LNCaP clone FGC (cell line): ENCODE measurements around the gene NR2E1.

ENCODE experiments used
- DNase-seq: peaks from one replicate; pipeline ENCODE4 v3.0.0-alpha.2; 2011; ENCODE audit warnings: low read depth
- H3K4me3 ChIP-seq: 2 replicates; pipeline ENCODE4 v1.5.1; 2011; ENCODE audit warnings: mild to moderate bottlenecking, low read depth, low read length, control low read depth
- TF ChIP-seq, protein P1 (sequence below): IDR thresholded peaks from 2 replicates; pipeline ENCODE4 v1.5.1; 2012; ENCODE audit warnings: mild to moderate bottlenecking; ENCODE audit not compliant: control insufficient read depth, insufficient read depth; ENCODE audit errors: extremely low read depth

The NR2E1 gene

DNA sequence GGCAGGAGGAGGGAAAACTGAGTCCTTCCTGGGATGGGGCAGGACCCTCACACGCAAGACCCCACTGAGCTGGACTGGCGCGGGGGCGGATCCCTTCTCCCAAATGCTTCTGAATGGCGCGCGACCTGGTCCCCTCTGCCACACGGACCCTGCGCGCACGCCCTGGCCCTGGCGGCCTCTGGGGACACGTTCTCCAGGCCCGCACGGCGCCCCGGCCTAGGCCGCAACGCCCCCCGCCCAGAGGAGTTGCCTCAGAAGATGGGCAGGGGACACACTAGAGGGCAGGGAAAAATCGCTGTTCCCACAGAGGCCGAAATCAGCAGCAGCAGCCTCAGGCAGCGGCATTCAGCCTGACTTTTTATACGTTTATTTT, 46.1 kb upstream of the NR2E1 start:
- no peak for DNase-seq
- TF ChIP-seq, protein P1, sequence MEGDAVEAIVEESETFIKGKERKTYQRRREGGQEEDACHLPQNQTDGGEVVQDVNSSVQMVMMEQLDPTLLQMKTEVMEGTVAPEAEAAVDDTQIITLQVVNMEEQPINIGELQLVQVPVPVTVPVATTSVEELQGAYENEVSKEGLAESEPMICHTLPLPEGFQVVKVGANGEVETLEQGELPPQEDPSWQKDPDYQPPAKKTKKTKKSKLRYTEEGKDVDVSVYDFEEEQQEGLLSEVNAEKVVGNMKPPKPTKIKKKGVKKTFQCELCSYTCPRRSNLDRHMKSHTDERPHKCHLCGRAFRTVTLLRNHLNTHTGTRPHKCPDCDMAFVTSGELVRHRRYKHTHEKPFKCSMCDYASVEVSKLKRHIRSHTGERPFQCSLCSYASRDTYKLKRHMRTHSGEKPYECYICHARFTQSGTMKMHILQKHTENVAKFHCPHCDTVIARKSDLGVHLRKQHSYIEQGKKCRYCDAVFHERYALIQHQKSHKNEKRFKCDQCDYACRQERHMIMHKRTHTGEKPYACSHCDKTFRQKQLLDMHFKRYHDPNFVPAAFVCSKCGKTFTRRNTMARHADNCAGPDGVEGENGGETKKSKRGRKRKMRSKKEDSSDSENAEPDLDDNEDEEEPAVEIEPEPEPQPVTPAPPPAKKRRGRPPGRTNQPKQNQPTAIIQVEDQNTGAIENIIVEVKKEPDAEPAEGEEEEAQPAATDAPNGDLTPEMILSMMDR: no peak
- no peak overlapping the region for H3K4me3 ChIP-seq

DNA sequence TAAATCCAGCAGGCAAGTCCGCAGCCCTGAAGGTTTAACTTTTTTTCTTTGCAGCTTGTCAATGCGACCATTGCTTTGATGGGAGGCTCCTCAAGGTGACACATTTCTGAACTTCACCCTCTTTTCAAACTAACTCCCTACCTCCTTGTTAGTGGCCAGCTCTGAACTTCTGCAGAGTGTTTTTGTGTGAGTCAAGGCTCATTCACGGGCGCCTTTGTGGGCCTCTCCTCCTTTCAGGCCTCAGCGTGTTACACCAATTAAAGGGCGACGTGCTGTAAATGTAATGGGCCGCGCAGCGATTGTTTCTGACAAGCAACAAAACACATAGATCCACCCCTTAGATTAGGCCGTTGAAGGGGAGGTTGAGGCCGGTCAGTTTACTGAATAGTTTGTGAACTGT, 45.5 kb upstream of the NR2E1 start:
- no peak for DNase-seq
- H3K4me3 ChIP-seq: no peak overlapping the region
- TF ChIP-seq, protein P1: no peak

DNA sequence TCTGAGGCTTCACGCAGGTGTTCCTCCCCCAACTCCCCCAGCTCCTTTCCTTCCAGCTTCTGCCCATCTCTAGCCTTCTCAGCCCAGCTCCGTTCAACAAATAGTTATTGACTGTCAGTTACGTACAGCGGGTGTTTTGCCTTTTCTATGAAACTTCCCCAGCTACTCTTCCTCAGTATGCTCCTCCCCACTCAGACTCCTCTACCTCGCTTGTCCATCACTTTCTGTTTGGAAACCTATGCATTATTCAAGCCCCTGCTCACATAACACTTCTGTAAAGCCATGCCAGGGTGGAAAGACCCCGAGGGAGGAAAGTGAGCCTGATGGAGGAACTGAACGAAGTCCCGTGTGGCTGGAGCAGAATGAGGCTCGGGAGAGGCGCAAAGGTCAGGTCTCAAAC, 44.2 kb upstream of the NR2E1 start:
- no peak for DNase-seq
- TF ChIP-seq, protein P1: no peak
- H3K4me3 ChIP-seq: no peak overlapping the region

DNA sequence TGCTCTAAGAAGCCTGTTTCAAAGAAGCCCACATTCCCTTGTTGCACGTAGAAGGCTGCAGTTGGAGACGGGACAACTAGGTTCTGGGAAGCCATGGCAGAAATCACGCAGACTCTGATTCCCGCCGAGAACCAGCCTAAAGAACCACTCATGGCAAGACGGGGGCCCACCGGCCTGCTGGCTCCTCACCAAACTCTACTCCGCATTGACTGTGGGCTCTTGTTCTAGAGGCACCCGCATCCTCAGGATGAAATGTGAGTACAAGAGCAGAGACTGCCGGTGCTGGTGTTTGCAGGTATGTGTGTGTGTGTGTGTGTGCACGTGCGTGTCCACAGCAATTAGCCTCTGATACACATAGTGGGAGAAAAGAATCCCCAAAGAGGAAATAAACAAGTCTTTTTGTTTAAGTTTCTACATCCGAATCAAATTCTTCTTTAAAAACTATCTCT, 42.3 kb upstream of the NR2E1 start:
- DNase-seq: no peak
- no peak overlapping the region for H3K4me3 ChIP-seq
- TF ChIP-seq, protein P1: no peak

DNA sequence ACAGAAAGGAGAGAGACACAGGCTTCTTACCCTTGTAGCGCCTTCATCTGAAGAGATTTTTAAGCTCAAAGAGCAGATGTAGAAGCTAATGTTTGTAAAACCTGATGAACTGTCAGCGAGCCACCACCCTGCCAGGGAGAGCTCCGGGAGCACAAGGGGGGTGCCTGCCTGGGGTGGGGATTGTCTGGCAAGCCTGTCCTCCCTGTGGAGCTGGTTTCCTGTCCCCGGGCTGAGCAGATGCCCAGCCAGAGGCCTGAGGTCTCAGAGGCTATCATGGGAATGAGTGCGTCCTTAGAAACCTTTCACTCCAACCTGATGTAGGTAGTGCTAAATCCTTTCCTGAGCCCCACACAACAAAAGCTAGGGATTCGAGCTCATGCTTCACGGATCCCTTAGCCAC, 41.9 kb upstream of the NR2E1 start:
- no peak overlapping the region for H3K4me3 ChIP-seq
- DNase-seq: no peak
- TF ChIP-seq, protein P1: no peak

DNA sequence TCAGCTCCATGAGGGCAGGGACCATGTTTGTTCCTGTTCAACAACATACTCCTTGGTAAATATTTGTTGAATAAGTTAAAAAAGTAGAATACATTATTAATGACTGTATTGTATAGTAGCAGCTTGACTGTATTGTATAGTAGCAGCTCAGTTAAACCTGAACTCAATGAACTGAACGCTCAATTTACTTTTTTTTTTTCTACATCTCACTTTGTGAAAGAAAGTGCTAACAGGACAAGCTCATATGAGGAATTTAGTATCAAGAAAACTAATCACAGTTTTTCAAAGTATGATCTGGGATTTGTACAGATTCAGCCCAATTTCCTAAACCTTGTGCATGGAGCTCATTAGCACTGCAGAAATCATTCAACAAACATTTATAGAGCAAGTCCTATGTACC, 38.8 kb upstream of the NR2E1 start:
- no peak overlapping the region for H3K4me3 ChIP-seq
- DNase-seq: no peak
- TF ChIP-seq, protein P1: no peak

DNA sequence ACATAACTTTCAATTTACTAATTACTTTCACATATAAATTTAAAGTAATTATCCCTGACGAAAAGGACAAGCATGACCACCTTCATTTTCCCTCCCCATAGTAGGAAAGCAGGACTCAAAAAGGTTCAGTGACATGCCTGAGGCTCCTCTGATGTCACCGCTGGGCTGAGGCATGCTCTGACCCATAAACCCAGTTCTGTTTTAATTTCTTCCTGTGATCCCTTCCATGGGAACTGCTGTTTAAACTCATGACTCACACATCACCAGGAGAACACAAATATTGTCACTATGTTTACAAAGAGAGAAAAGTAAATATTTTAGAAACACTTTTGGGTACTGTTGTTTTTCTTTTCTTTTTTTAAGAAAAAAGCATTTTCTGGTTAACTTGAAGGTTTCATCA, 38.0 kb upstream of the NR2E1 start:
- H3K4me3 ChIP-seq: no peak overlapping the region
- DNase-seq: peak; percentile 94
- TF ChIP-seq, protein P1: no peak
